GM19372 (cell line): ENCODE data around the gene PRKCH.
"Not testable (repeated sequence)": the region's sequence is repeated elsewhere in the genome, so short reads cannot be mapped to it uniquely, and the experiment has no call there.

Experiments
- ATAC-seq: cut with Tn5 transposase; IDR thresholded peaks from one replicate; pipeline ENCODE4 v1.9.1; 2021; ENCODE audit warnings: mild to moderate bottlenecking, low read depth, moderate library complexity; ENCODE audit not compliant: unreplicated experiment

Gene PRKCH

GRCh38 chr14:61524211-61524806, 202.9 kb downstream of the PRKCH start:
- no peak for ATAC-seq

- ATAC-seq, result no peak
These were observed 203.5 kb downstream of the PRKCH start for GRCh38 chr14:61524936-61525292.

GRCh38 chr14:61525293-61526011, 204.1 kb downstream of the PRKCH start:
- ATAC-seq, result no peak

GRCh38 chr14:61526405-61527312, 205.3 kb downstream of the PRKCH start:
- no peak for ATAC-seq

- ATAC-seq, result no peak
These were observed 206.1 kb downstream of the PRKCH start for GRCh38 chr14:61527325-61528100.

GRCh38 chr14:61528591-61529021, 207.2 kb downstream of the PRKCH start:
- no peak for ATAC-seq

GRCh38 chr14:61529360-61529759, 208.0 kb downstream of the PRKCH start:
- not testable (repeated sequence) for ATAC-seq

GRCh38 chr14:61530296-61530695, 208.9 kb downstream of the PRKCH start:
- no peak for ATAC-seq

- ATAC-seq, result no peak
These were observed 209.5 kb downstream of the PRKCH start for GRCh38 chr14:61530896-61531295.

GRCh38 chr14:61531465-61532122, 210.2 kb downstream of the PRKCH start:
- no peak for ATAC-seq

GRCh38 chr14:61532123-61532505, 210.7 kb downstream of the PRKCH start:
- ATAC-seq, result no peak

GRCh38 chr14:61532763-61533162, 211.4 kb downstream of the PRKCH start:
- ATAC-seq, result no peak

GRCh38 chr14:61533513-61534255, 212.3 kb downstream of the PRKCH start:
- ATAC-seq, result no peak

- ATAC-seq, result no peak
These were observed 213.7 kb downstream of the PRKCH start for GRCh38 chr14:61535032-61535431.

GRCh38 chr14:61535458-61535857, 214.1 kb downstream of the PRKCH start:
- no peak for ATAC-seq

- no peak for ATAC-seq
These were observed 215.5 kb downstream of the PRKCH start for GRCh38 chr14:61536661-61537562.

GRCh38 chr14:61537563-61538463, 216.4 kb downstream of the PRKCH start:
- no peak for ATAC-seq
